ENCODE measurements around the gene TH. TPM values are rescaled to one million over a fixed set of nuclear protein-coding genes. Genes with fewer than 3 reads are reported as not detected.

The TH gene
- total and polyA plus RNA-seq, 2 donors (not counting 1 experiment from before 2014, with no cell fraction given) = not detected

DNA sequence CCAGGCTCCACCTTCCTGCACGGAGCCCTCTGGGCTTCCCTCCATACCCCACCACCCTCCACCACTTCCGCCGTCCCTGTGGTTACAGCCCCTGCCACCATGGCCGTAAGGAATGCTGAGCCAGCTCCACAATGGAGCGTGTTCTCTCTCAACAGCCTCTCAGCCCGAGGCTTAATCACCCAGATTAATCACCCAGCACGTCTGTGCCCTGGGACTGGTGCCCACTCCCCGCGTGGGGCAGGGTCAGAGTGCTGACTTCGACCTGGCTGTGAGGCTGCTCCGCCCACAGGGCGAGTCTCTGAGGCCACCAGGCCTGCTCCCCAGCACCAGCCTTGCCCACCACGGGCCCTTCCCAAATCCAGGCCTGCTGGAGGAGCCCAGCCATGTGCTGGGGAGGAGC lies 4.0 kb upstream of the TH start:
- Mint-ChIP-seq H3K9me3 (ENCODE audit: insufficient read depth) (no peaks in the 10 kb centered on the region), H3K4me3 (no peak overlapping the region), H3K4me1 (no peaks in the 10 kb centered on the region), H3K27ac (no peak overlapping the region), H3K27me3 (no peaks in the 10 kb centered on the region)
- H3K79me2 ChIP-seq (ENCODE audit: control insufficient read depth, insufficient read depth, low read length) = no peaks in the 10 kb centered on the region
- H2AFZ ChIP-seq (ENCODE audit: insufficient read depth, low read depth, low read length, poor library complexity, severe bottlenecking) = no peak overlapping the region
- H4K20me1 ChIP-seq (ENCODE audit: control insufficient read depth, insufficient read depth, low read length, poor library complexity, severe bottlenecking) = no peaks in the 10 kb centered on the region
- no peak overlapping the region for H3K4me3 ChIP-seq (ENCODE audit: control extremely low read depth in 1 of 5, extremely low read depth in 1 of 5, insufficient read depth in 1 of 5, low read depth in 2 of 5, low read length in 4 of 5)
- ATAC-seq (ENCODE audit: low read depth) (no peak), DNase-seq (no peak)
- no peak overlapping the region for H3K27ac ChIP-seq (ENCODE audit: low read length in 2 of 2)
- TF ChIP-seq, protein P1, sequence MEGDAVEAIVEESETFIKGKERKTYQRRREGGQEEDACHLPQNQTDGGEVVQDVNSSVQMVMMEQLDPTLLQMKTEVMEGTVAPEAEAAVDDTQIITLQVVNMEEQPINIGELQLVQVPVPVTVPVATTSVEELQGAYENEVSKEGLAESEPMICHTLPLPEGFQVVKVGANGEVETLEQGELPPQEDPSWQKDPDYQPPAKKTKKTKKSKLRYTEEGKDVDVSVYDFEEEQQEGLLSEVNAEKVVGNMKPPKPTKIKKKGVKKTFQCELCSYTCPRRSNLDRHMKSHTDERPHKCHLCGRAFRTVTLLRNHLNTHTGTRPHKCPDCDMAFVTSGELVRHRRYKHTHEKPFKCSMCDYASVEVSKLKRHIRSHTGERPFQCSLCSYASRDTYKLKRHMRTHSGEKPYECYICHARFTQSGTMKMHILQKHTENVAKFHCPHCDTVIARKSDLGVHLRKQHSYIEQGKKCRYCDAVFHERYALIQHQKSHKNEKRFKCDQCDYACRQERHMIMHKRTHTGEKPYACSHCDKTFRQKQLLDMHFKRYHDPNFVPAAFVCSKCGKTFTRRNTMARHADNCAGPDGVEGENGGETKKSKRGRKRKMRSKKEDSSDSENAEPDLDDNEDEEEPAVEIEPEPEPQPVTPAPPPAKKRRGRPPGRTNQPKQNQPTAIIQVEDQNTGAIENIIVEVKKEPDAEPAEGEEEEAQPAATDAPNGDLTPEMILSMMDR (IDR thresholded peaks at IDR 0.05) = no peak
- no peak for TF ChIP-seq EZH2 (IDR thresholded peaks at IDR 0.05; ENCODE audit: borderline replicate concordance, insufficient read depth, low read depth, low read length, poor library complexity, severe bottlenecking)
- peaks cover 0 to 3% (median 0%) of the 10 kb centered on the region in 3 donors for H3K9me3 ChIP-seq (ENCODE audit: control extremely low read depth in 1 of 3, control insufficient read depth in 2 of 3, insufficient read depth in 1 of 3, low read length in 2 of 3)
- CTCF ChIA-PET = no interaction called here
- H3K4me2 ChIP-seq (replicated peaks; ENCODE audit: low read depth, low read length, poor library complexity, severe bottlenecking) = no peak overlapping the region
- H3K9ac ChIP-seq (ENCODE audit: low read length) = no peak overlapping the region
- WGBS (ENCODE audit: insufficient coverage) = 79% methylated on average over 13 of the region's 13 CpGs
- POLR2A ChIA-PET = no interaction called here
- no peaks in the 10 kb centered on the region for H3K4me1 ChIP-seq (ENCODE audit: control insufficient read depth in 2 of 2, insufficient read depth in 2 of 2, low read length in 2 of 2)
- no peaks in the 10 kb centered on the region for H3K27me3 ChIP-seq (replicated peaks in 1 of 4; ENCODE audit: control extremely low read depth in 1 of 4, control insufficient read depth in 3 of 4, insufficient read depth in 4 of 4, low read length in 3 of 4)
- H3K36me3 ChIP-seq (replicated peaks in 1 of 2; ENCODE audit: control extremely low read depth in 1 of 2, control insufficient read depth in 1 of 2, extremely low read depth in 1 of 2, insufficient read depth in 2 of 2, low read length in 1 of 2) = no peaks in the 10 kb centered on the region
- intact Hi-C loops (cut with micrococcal nuclease) = no loop called here

DNA sequence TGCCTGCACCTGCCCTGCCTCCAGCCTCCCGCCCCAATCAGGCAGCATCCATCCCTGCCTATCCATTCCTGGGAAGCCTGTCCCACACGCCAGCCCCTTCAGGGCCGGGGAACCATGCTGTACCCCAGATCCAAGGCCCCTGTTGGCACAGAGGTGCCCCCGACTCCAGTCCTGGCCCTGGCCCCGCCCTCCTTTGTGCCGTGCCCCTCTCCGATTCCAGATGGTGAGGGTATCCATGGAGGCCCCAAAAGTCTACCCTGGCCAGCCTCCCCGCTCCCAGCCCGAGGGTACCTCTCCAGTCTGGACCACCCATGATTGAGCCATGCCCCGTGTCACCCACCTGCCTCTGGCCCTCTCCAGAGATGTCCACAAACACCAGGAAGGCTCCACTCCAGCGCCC lies 2.7 kb upstream of the TH start:
- Mint-ChIP-seq H3K27ac (no peak overlapping the region), H3K9me3 (ENCODE audit: insufficient read depth) (no peaks in the 10 kb centered on the region), H3K27me3 (no peaks in the 10 kb centered on the region), H3K4me1 (no peaks in the 10 kb centered on the region), H3K4me3 (no peak overlapping the region)
- Histone ChIP-seq H2AFZ (ENCODE audit: insufficient read depth, low read depth, low read length, poor library complexity, severe bottlenecking) (no peak overlapping the region), H3K9me3 (ENCODE audit: control extremely low read depth in 1 of 3, control insufficient read depth in 2 of 3, insufficient read depth in 1 of 3, low read length in 2 of 3) (peaks cover 0 to 3% (median 0%) of the 10 kb centered on the region in 3 donors), H3K4me1 (ENCODE audit: control insufficient read depth in 2 of 2, insufficient read depth in 2 of 2, low read length in 2 of 2) (no peaks in the 10 kb centered on the region), H3K9ac (ENCODE audit: low read length) (no peak overlapping the region), H3K79me2 (ENCODE audit: control insufficient read depth, insufficient read depth, low read length) (no peaks in the 10 kb centered on the region), H3K36me3 (replicated peaks in 1 of 2; ENCODE audit: control extremely low read depth in 1 of 2, control insufficient read depth in 1 of 2, extremely low read depth in 1 of 2, insufficient read depth in 2 of 2, low read length in 1 of 2) (no peaks in the 10 kb centered on the region), H3K27ac (ENCODE audit: low read length in 2 of 2) (no peak overlapping the region), H3K27me3 (replicated peaks in 1 of 4; ENCODE audit: control extremely low read depth in 1 of 4, control insufficient read depth in 3 of 4, insufficient read depth in 4 of 4, low read length in 3 of 4) (no peaks in the 10 kb centered on the region), H3K4me3 (ENCODE audit: control extremely low read depth in 1 of 5, extremely low read depth in 1 of 5, insufficient read depth in 1 of 5, low read depth in 2 of 5, low read length in 4 of 5) (no peak overlapping the region), H3K4me2 (replicated peaks; ENCODE audit: low read depth, low read length, poor library complexity, severe bottlenecking) (no peak overlapping the region), H4K20me1 (ENCODE audit: control insufficient read depth, insufficient read depth, low read length, poor library complexity, severe bottlenecking) (no peaks in the 10 kb centered on the region)
- ATAC-seq (ENCODE audit: low read depth) = no peak
- ChIA-PET POLR2A (no interaction called here), CTCF (no interaction called here)
- DNase-seq = no peak
- TF ChIP-seq EZH2 (IDR thresholded peaks at IDR 0.05; ENCODE audit: borderline replicate concordance, insufficient read depth, low read depth, low read length, poor library complexity, severe bottlenecking) = no peak
- TF ChIP-seq, protein P1 (IDR thresholded peaks at IDR 0.05) = no peak
- intact Hi-C loops (cut with micrococcal nuclease) = no loop called here
- WGBS (ENCODE audit: insufficient coverage) = 82% methylated on average over 11 of the region's 11 CpGs
